HepG2 (cell line): ENCODE measurements around the gene SYT13. TPM values are rescaled to one million over a fixed set of nuclear protein-coding genes. Genes with fewer than 3 reads are reported as not detected.
A peak's percentile ranks its signal among the peaks of the same experiment; 100 is the strongest.

ENCODE experiments used
- CREM ChIP-seq, 2 experiments: sonication (generic) in 1 of 2; formaldehyde crosslinking in 1 of 2; IDR thresholded peaks; 2 replicates each; pipeline versions ENCODE4 v1.4.0 to v1.6.1; 2016 to 2020; ENCODE audit warnings: antibody characterized with exemption in 1 of 2, mild to moderate bottlenecking in 1 of 2, missing genetic modification reagents in 1 of 2
- EED ChIP-seq: sonication (generic); formaldehyde crosslinking; IDR thresholded peaks from 2 replicates; pipeline ENCODE4 v1.5.0; 2020; ENCODE audit warnings: mild to moderate bottlenecking, missing genetic modification reagents
- ESRRA ChIP-seq: sonication (generic); formaldehyde crosslinking; IDR thresholded peaks from 2 replicates; pipeline ENCODE4 v1.5.1; 2020; ENCODE audit warnings: mild to moderate bottlenecking, low read depth, missing genetic modification reagents
- KDM2A ChIP-seq: sonication (generic); formaldehyde crosslinking; IDR thresholded peaks from 2 replicates; pipeline ENCODE4 v1.4.0; 2020; ENCODE audit warnings: low read depth, missing genetic modification reagents, borderline replicate concordance
- KLF16 ChIP-seq, 2 experiments: sonication (generic) in 1 of 2; formaldehyde crosslinking in 1 of 2; IDR thresholded peaks; 2 replicates each; pipeline versions ENCODE4 v1.6.1 to v1.8.0; 2016 to 2023; ENCODE audit warnings: missing genetic modification reagents in 2 of 2, missing compliant biosample characterization in 1 of 2
- KLF6 ChIP-seq: IDR thresholded peaks from 2 replicates; pipeline ENCODE4 v1.8.0; 2016; ENCODE audit warnings: missing biosample characterization, missing genetic modification reagents
- MAZ ChIP-seq, 2 experiments: sonication (generic) in 1 of 2; formaldehyde crosslinking in 1 of 2; IDR thresholded peaks; 2 replicates each; pipeline versions ENCODE4 v1.5.0 to v1.6.1; 2012 to 2020; ENCODE audit warnings: low read depth in 2 of 2, mild to moderate bottlenecking in 2 of 2, borderline replicate concordance in 1 of 2, improper control_type of control experiment in 1 of 2, low read length in 1 of 2, missing genetic modification reagents in 1 of 2, moderate library complexity in 1 of 2
- MEIS1 ChIP-seq: sonication (generic); formaldehyde crosslinking; IDR thresholded peaks from 2 replicates; pipeline ENCODE4 v1.9.0; 2021; ENCODE audit warnings: mild to moderate bottlenecking, missing genetic modification reagents, moderate library complexity, borderline replicate concordance
- PAF1 ChIP-seq: IDR thresholded peaks from 2 replicates; pipeline ENCODE4 v1.6.1; 2016; ENCODE audit warnings: missing genetic modification reagents, missing compliant biosample characterization
- RAD21 ChIP-seq: fragments of 450-650 bp; formaldehyde crosslinking; IDR thresholded peaks from 2 replicates; pipeline ENCODE4 v1.5.0; 2020; ENCODE audit warnings: mild to moderate bottlenecking
- RORA ChIP-seq: sonication (generic); formaldehyde crosslinking; IDR thresholded peaks from 2 replicates; pipeline ENCODE4 v1.5.0; 2020; ENCODE audit warnings: mild to moderate bottlenecking, missing genetic modification reagents, moderate library complexity
- RXRA ChIP-seq: sonication (generic); formaldehyde crosslinking; IDR thresholded peaks from 2 replicates; pipeline ENCODE4 v1.5.1; 2020; ENCODE audit warnings: missing genetic modification reagents
- STAG1 ChIP-seq: sonication (generic); formaldehyde crosslinking; IDR thresholded peaks from 2 replicates; pipeline ENCODE4 v1.4.0; 2020; ENCODE audit warnings: missing genetic modification reagents
- STAT5B ChIP-seq: sonication (generic); formaldehyde crosslinking; IDR thresholded peaks from 2 replicates; pipeline ENCODE4 v1.4.0; 2020; ENCODE audit warnings: missing genetic modification reagents
- YEATS2 ChIP-seq: sonication (generic); formaldehyde crosslinking; IDR thresholded peaks from 2 replicates; pipeline ENCODE4 v1.4.0; 2020; ENCODE audit warnings: missing genetic modification reagents, borderline replicate concordance
- ZNF234 ChIP-seq: sonication (generic); formaldehyde crosslinking; conservative IDR thresholded peaks from 2 replicates; pipeline ENCODE4 v1.5.1; 2020; ENCODE audit warnings: mild to moderate bottlenecking, missing genetic modification reagents
- ZNF263 ChIP-seq: sonication (generic); formaldehyde crosslinking; IDR thresholded peaks from 2 replicates; pipeline ENCODE4 v1.4.0; 2020; ENCODE audit warnings: missing genetic modification reagents
- ZNF7 ChIP-seq: IDR thresholded peaks from 2 replicates; pipeline ENCODE4 v1.6.1; 2016; ENCODE audit warnings: missing biosample characterization, missing genetic modification reagents
- ZNF891 ChIP-seq: sonication (generic); formaldehyde crosslinking; IDR thresholded peaks from 2 replicates; pipeline ENCODE4 v1.5.0; 2020; ENCODE audit warnings: mild to moderate bottlenecking, missing genetic modification reagents
- polyA plus RNA-seq, 8 experiments: library from polyadenylated mRNA; depleted of rRNA in 3 of 8; stranded (reverse) in 7 of 8; unstranded in 1 of 8; fragments of >200 nt; fragmentation: Illumina TruSeq in 4 of 8; extraction: Trizol in 4 of 8; gene quantifications; 2 replicates each; pipeline versions ENCODE4 v1.2.1 to v1.2.3, GENCODE V29; 2011 to 2016; ENCODE audit warnings: low read depth in 4 of 8, missing spikeins in 1 of 8, mixed read lengths in 1 of 8; ENCODE audit not compliant: insufficient read depth in 1 of 8
- total RNA-seq, 5 experiments: library from RNA; depleted of rRNA; stranded (reverse); fragments of >200 nt; fragmentation: Illumina TruSeq; extraction: Trizol; gene quantifications; 2 replicates each; pipeline ENCODE4 v1.2.3, GENCODE V29; 2016; ENCODE audit warnings: low read depth in 1 of 5
- TF ChIP-seq, protein P1 (sequence below): sonication (generic); formaldehyde crosslinking; IDR thresholded peaks from 2 replicates; pipeline ENCODE4 v1.9.0; 2022; ENCODE audit warnings: missing genetic modification reagents, mild to moderate bottlenecking, borderline replicate concordance
- TF ChIP-seq, protein P2 (sequence below): sonication (generic); formaldehyde crosslinking; IDR thresholded peaks from 2 replicates; pipeline ENCODE4 v1.9.0; 2021; ENCODE audit warnings: missing genetic modification reagents, mild to moderate bottlenecking, borderline replicate concordance
- TF ChIP-seq, protein P3 (sequence below): sonication (generic); formaldehyde crosslinking; IDR thresholded peaks from 2 replicates; pipeline ENCODE4 v1.5.1; 2020; ENCODE audit warnings: missing genetic modification reagents, mild to moderate bottlenecking, borderline replicate concordance
- TF ChIP-seq, protein P4 (sequence below): sonication (generic); formaldehyde crosslinking; IDR thresholded peaks from 2 replicates; pipeline ENCODE4 v1.5.0; 2020; ENCODE audit warnings: missing genetic modification reagents, mild to moderate bottlenecking, borderline replicate concordance

The SYT13 gene
- total and polyA plus RNA-seq, 2 of the 13 experiments (the other 11 are each of a cell fraction or from before 2014, with no cell fraction given): 0.02 to 0.13 TPM

DNA sequence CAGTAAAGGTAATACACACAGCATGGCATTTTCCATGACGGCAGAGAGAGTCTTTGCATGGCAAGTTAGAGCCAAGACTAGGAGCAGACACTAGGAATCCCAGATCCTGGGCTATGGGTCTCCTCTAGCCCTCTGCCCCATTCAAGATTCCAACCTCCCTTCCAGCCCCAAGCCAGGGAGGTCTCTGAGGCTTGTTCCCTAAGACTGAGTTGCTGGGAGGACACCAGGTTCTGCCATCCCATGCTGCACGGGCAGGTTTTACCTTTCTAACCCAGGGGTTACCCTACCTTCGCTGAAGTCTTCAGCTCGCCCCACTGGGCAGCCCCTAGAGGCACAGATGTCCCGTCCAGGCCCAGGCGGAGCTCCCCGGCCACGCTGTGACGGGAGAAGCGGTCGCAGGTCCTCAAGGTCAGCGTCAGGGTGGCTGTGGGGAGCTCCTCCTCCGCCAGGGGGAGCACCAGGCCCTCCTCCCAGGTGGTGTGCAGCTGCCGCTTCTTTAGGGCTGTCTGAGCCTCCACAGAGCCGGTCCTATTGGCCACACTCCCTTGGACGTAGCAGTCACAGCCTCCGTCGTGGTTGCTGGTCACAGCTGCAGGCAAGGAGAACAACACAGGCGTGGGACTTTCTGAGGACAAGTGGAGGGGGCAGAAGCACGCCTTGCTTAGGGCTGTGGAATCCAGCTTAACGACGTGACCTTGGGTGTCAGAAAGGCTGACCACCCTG is 33.8 kb downstream of the SYT13 start (continued):
- TF ChIP-seq MEIS1 (CRISPR knock-in tag) (no peak), STAG1 (CRISPR knock-in tag) (peak; percentile 62), ZNF891 (CRISPR knock-in tag) (0 out of 2 replicates have a peak, but pooled peaks have one; percentile 60), MAZ (IDR thresholded peaks at IDR 0.05; ENCODE audit: borderline replicate concordance, low read depth, low read length) (no peak), MAZ (CRISPR knock-in tag; IDR thresholded peaks at IDR 0.05; ENCODE audit: low read depth) (peak; percentile 44; the same call in 1 of the 2 replicates), KLF6 (CRISPR knock-in tag) (no peak), CREM (IDR thresholded peaks at IDR 0.05) (no peak), CREM (CRISPR knock-in tag; IDR thresholded peaks at IDR 0.05) (no peak), ZNF263 (CRISPR knock-in tag) (peak; percentile 73; the same call in 1 of the 2 replicates), ZNF7 (CRISPR knock-in tag) (no peak), KLF16 (CRISPR knock-in tag; IDR thresholded peaks at IDR 0.05) (no peak), RAD21 (CRISPR knock-in tag) (peak; percentile 68), ZNF234 (CRISPR knock-in tag) (no peak), RORA (CRISPR knock-in tag) (no peak), YEATS2 (0 out of 2 replicates have a peak, but pooled peaks have one; percentile 31), EED (0 out of 2 replicates have a peak, but pooled peaks have one; percentile 37), STAT5B (no peak), PAF1 (CRISPR knock-in tag) (no peak), RXRA (CRISPR knock-in tag) (0 out of 2 replicates have a peak, but pooled peaks have one; percentile 14), KDM2A (peak; percentile 59; the same call in 1 of the 2 replicates), ESRRA (CRISPR knock-in tag) (0 out of 2 replicates have a peak, but pooled peaks have one; percentile 45)
- TF ChIP-seq, protein P1, sequence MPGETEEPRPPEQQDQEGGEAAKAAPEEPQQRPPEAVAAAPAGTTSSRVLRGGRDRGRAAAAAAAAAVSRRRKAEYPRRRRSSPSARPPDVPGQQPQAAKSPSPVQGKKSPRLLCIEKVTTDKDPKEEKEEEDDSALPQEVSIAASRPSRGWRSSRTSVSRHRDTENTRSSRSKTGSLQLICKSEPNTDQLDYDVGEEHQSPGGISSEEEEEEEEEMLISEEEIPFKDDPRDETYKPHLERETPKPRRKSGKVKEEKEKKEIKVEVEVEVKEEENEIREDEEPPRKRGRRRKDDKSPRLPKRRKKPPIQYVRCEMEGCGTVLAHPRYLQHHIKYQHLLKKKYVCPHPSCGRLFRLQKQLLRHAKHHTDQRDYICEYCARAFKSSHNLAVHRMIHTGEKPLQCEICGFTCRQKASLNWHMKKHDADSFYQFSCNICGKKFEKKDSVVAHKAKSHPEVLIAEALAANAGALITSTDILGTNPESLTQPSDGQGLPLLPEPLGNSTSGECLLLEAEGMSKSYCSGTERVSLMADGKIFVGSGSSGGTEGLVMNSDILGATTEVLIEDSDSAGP (CRISPR knock-in tag): peak; percentile 29; the same call in 1 of the 2 replicates
- TF ChIP-seq, protein P2, sequence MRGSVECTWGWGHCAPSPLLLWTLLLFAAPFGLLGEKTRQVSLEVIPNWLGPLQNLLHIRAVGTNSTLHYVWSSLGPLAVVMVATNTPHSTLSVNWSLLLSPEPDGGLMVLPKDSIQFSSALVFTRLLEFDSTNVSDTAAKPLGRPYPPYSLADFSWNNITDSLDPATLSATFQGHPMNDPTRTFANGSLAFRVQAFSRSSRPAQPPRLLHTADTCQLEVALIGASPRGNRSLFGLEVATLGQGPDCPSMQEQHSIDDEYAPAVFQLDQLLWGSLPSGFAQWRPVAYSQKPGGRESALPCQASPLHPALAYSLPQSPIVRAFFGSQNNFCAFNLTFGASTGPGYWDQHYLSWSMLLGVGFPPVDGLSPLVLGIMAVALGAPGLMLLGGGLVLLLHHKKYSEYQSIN (CRISPR knock-in tag): no peak
- TF ChIP-seq, protein P3, sequence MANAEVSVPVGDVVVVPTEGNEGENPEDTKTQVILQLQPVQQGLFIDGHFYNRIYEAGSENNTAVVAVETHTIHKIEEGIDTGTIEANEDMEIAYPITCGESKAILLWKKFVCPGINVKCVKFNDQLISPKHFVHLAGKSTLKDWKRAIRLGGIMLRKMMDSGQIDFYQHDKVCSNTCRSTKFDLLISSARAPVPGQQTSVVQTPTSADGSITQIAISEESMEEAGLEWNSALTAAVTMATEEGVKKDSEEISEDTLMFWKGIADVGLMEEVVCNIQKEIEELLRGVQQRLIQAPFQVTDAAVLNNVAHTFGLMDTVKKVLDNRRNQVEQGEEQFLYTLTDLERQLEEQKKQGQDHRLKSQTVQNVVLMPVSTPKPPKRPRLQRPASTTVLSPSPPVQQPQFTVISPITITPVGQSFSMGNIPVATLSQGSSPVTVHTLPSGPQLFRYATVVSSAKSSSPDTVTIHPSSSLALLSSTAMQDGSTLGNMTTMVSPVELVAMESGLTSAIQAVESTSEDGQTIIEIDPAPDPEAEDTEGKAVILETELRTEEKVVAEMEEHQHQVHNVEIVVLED (CRISPR knock-in tag): no peak
- TF ChIP-seq, protein P4, sequence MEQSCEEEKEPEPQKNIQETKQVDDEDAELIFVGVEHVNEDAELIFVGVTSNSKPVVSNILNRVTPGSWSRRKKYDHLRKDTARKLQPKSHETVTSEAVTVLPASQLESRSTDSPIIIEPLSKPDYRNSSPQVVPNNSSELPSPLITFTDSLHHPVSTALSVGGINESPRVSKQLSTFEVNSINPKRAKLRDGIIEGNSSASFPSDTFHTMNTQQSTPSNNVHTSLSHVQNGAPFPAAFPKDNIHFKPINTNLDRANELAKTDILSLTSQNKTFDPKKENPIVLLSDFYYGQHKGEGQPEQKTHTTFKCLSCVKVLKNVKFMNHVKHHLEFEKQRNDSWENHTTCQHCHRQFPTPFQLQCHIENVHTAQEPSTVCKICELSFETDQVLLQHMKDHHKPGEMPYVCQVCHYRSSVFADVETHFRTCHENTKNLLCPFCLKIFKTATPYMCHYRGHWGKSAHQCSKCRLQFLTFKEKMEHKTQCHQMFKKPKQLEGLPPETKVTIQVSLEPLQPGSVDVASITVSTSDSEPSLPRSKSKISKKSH (CRISPR knock-in tag): 0 out of 2 replicates have a peak, but pooled peaks have one; percentile 32
